HEK293T (cell line): Measurements from ENCODE around the gene FOXG1.

Source experiments
- BHLHE40 ChIP-seq: fragments of 450-650 bp; IDR thresholded peaks from 2 replicates; pipeline ENCODE4 v1.6.1; 2016; ENCODE audit warnings: mild to moderate bottlenecking, moderate library complexity, borderline replicate concordance
- HDGF ChIP-seq: fragments of 450-650 bp; IDR thresholded peaks from 2 replicates; pipeline ENCODE4 v1.6.1; 2017; ENCODE audit warnings: antibody characterized with exemption, borderline replicate concordance
- LEF1 ChIP-seq: fragments of 450-650 bp; IDR thresholded peaks from 2 replicates; pipeline ENCODE4 v1.6.1; 2017; ENCODE audit warnings: mild to moderate bottlenecking, borderline replicate concordance
- NFRKB ChIP-seq: fragments of 450-650 bp; IDR thresholded peaks from 2 replicates; pipeline ENCODE4 v1.6.1; 2016; ENCODE audit warnings: mild to moderate bottlenecking, moderate library complexity
- SP1 ChIP-seq: fragments of 450-650 bp; IDR thresholded peaks from 2 replicates; pipeline ENCODE4 v1.6.1; 2017
- TARDBP ChIP-seq: fragments of 450-650 bp; IDR thresholded peaks from 2 replicates; pipeline ENCODE4 v1.6.1; 2016

GRCh38 chr14:28813810-28814209 is 47.2 kb downstream of the FOXG1 start:
- no peak for TF ChIP-seq SP1
- no peak for TF ChIP-seq TARDBP
- TF ChIP-seq LEF1, result no peak
- no peak for TF ChIP-seq BHLHE40
- TF ChIP-seq HDGF, result no peak
- TF ChIP-seq NFRKB, result no peak
